HG02763 (cell line): ENCODE measurements around the gene LYZL1.
"Not testable (repeated sequence)": the region's sequence is repeated elsewhere in the genome, so short reads cannot be mapped to it uniquely, and the experiment has no call there.

Experiments used
- ATAC-seq: cut with Tn5 transposase; IDR thresholded peaks from one replicate; pipeline ENCODE4 v1.9.1; 2021; ENCODE audit warnings: mild to moderate bottlenecking, moderate library complexity; ENCODE audit not compliant: unreplicated experiment

The LYZL1 gene

DNA sequence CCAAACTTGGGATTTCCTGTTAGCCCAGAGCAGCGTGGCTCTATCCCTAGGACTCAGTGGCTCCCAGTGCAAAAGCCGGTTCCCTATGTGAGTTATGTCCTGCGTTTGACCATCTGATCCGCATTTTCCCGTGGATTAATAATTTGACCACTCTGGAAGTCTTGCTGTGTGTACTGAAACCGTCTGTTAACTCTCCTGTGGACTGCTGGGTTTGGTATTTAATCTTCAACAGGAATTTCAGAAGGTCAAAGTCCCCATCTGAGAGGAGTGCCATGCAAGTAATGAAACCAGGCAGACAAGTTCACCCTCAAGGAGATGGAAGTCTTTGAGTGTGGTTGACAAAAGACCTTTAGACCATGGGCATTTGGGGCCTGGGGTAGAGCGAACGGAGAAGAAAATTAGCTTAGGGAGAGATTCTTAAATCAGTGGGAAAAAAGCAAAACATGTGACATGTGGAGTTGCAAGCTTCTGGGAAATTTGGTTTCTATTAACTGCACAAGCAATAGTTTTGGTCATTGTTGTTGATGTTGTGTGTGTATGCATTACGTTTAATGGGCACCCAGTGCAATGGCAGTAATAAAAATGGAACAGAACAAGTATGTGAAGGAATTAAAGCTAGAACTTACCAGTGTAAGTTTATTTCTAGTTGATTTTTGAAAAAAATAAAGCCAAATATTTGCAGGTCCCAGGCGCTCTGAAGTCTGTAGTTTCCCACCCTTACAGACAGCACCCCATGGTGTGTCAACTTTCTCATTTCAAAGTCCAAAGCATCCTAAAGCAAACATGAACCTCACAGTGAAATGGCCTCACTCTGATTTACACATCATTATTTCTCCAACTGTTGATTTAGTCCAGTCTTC, 38.2 kb downstream of the LYZL1 start:
- ATAC-seq: no peak

DNA sequence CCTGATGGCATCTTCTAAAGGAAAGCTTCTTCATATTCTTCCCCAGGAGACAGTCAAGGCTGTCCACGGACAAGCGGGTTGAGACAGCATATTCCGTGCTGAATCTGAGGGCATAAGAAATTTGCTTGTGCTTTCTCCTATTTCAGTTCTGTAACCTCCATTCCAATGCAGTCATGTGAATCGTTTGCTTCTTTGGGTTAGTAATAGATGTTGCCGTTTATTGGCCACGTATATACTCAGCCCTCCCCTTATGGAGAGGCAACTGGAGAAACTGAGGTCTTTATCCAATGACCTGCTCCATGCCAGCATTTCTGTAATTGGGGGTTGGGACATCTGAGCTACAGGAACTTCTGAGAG, 38.9 kb downstream of the LYZL1 start:
- ATAC-seq: no peak

DNA sequence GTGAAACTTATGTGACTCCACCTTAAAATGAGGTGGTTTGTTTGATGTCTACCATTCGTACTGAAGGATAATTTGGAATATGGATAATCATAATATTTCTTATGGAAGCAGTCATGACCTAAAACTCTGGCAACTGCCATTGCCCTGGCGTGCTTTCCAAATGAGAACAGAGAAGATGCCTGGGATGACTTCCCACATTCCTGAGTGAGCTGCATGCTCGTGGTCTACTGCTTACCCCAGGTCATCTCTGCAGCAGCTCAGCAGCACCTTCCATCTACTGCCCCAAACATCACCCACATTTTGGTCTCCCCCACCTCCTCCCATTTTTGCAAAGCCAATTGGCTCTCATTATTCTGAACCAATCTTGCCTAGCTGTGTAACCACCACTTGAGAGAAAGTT, 40.1 kb downstream of the LYZL1 start:
- ATAC-seq: no peak

DNA sequence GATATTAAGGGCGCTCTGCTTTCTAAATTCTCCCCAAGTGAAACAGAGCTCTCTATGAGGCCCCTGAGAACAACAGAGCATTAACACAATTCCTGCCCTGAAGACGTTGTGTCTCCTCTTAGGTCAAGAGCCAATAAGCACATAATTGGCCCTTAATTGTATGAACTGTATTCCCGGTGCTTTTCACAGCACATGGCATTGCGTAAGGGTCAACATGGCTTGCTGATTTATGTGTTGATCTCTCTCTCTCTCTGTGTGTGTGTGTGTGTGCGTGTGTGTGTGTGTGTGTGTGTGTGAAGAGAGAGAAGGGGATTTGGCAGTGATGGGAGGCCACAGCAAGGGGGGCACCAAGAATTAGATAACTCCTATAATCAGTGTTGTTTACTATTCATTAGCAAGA, 40.5 kb downstream of the LYZL1 start:
- no peak for ATAC-seq

DNA sequence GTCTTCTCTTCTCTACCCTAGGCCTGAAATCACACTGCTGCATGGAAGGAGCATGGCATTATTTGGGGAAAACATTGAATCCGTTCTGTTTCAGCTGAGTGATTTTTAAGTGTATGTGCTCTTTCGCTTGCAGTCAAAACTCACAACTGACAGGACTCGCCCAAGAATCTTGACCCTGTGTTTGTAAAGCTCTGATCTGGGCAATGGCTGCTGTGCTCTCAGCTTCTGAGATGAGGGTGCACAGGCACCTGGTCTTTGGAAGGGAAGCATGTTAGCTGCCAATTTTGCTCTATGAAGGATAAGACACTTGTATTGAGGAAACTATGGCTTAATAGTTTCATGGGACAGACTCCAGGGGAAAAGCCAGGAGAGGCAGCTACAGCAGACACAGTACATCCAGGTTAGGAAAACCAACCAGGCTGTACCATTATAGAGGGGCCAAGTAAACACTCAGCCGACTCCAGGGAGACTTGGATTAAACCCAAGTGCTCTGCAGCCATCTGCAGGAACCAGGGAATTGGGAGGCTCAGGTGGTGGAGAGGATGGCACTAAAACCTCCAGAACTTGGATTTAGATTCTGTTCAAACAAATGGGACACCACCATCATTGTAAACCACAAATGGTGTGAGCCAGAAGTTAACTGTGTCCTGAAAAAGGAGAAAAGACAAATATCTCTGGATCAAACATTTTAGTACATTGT, 43.3 kb downstream of the LYZL1 start:
- ATAC-seq: no peak

DNA sequence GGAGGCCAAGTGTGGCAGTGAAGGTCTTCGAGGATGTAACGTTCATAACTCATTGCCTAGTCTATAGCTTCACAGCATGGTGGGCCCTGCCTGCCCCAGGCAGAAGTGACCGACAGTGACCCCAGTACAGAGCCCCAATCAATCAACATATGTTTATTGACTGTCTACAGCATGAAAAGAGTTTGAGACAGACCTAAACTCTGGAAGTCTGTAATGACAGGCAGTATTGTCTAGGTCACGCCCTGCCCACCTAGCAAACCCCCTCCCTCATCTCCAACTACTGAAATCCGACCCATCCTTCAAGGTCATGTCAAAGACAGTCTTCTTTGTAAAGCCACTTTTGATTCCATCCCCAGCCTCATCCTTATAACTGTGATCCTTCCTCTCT, 43.9 kb downstream of the LYZL1 start:
- no peak for ATAC-seq

DNA sequence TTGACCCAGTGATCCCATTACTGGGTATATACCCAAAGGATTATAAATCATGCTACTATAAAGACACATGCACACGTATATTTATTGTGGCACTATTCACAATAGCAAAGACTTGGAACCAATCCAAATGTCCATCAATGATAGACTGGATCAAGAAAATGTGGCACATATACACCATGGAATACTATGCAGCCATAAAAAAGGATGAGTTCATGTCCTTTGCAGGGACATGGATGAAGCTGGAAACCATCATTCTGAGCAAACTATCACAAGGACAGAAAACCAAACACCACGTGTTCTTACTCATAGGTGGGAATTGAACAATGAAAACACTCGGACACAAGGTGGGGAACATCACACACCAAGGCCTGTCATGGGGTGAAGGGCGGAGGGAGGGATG, 48.7 kb downstream of the LYZL1 start:
- not testable (repeated sequence) for ATAC-seq

DNA sequence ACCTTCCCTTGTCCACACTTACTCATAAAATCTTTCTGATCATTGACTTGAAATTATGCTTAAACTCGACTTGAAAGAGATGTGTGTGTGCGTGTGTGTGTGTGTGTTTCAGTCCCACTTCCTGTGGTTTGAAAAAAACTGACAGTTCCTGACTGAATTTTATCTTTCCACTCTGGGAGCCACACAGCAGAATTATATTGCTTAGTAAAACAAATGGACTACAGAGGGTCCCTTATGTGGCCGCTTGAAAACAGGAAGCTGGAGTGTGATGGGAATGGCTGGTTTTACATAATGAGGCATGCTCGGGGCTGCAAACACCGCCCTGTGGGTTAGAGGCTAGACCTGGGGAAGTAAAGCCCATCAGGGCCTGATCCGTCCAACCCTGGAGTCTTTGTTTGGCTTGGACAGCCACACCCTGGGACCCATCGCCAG, 54.8 kb downstream of the LYZL1 start:
- no peak for ATAC-seq

DNA sequence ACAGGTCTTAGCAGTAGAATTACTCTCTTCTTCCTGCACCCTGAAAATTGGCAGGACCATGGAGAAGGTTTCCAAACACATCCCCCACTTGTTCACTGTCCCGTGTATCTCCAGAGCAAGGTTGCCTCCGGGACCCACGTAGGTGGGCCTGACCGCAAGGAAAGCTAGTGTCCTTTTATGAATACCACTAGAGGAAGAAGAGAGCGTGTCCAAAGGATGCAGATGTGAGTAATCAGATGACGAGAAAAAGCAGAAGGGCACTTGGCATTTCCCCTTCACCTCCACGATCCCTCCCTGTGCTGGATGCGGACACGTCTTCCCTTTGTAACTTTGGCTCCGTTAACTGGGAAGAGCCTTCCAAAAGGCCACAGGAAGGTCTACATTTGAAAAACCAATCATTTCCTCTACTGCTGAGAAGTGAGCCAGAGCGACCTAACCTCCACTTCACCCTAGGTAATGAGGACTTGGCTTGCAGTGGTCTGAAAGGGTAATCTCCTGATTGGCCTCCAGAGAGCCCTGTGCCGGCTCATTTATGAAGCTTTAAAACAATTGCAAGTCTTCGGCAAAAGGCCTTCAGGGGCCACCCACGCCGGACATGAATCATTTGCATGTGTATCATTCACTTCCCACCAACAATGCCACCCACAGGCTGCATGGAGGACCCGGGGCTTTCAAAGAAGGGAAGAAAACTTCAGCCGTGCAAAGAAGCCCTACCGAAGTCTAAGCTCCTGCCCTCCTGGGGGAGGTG, 55.4 kb downstream of the LYZL1 start:
- no peak for ATAC-seq

DNA sequence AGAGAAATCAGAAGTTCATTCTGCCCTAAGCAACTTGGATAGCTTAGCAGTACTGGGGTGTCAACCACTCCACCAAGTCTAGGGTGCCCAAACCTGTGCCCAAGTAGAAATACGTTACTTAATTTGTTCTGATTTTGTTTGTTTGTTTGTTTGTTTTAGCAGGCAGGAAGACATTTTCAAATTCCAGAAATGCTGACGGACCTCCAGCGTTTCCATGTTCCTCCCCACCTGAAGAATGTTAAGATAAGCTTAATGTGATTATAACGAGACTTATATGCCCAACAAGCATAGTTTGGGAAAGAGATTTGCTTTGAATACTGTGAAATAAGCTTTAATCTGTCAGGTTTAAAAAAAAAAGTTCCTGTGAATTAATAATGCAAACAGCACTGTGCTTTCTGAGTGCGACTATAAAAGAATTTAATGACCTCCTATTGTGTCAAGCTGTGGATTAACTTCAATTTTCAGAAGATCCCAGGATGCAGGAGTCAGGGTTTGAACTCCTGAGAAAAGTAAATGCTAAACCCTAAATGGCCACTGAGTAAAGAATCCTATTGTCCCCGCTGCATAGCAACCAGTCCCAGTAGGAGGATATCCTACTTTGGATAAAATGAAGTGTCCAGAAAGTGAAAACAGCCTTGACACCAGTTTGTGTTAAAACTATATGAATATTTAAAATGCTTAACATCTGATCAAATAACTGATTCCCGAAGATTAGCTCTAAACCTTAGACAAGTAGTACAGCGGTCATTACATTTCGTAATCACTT, 56.5 kb downstream of the LYZL1 start:
- no peak for ATAC-seq

DNA sequence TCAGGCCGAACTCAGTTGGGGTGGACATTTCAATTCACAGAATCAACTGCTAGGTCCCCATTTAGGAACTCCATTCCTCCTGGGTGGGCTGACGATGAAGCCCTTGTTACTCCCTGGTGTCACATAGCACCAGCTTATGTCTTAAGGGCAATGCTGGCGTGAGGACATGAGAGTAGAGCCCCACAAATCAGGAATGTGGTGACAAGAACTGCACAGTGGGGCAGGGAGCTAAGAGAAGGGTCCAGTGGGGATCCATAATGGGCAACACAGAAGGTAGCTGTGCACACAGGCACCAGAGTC, 57.0 kb downstream of the LYZL1 start:
- ATAC-seq: no peak

DNA sequence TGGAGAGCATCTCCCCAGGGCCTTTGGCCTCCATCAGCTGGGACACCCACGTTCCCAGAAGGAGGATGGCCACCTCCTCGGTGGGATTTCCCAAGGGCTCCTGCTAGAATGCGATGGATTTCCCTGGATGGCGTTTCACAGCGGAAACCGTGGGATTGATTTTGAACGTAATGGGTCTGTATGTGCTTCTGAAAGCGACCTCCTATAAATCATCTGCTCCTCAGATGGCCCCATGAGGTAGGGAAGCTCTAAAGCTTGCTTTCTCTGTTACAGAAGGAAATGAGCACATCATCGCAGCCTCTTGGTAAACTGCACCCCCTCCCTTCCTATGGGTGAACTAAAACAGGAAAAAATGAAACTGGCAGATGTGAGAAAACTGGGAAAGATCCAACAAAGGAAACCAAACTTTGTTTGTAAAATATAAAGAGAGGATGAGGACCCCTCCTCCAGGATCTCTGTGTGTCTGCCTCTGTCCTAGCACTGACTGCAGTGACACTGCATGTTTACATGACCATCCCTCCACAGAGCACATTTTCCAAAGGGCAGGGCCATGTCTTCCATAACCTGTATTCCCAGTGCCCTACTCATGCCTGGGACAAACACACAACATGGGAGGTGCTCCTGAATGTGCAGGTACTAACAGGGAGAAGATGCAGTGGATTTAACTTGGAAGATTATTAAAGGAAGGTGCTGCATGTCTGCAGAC, 57.6 kb downstream of the LYZL1 start:
- no peak for ATAC-seq

DNA sequence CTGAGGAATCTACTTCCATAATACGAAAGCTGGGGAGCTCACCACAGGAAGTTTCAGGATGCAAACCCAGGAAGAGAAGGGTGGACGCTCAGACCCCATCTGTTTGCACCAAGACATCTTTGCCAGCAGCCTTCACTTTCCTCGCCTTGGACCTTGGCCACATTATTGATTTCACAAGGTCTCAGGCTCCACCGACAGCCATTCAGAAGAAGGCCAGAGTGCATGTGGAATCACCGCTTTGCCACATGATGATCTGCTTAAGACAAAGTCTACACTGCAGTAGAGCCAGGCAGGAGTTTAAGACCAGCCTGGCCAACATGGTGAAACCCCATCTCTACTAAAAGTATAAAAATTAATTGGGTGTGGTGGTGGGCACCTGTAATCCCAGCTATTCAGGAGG, 60.0 kb downstream of the LYZL1 start:
- ATAC-seq: no peak

DNA sequence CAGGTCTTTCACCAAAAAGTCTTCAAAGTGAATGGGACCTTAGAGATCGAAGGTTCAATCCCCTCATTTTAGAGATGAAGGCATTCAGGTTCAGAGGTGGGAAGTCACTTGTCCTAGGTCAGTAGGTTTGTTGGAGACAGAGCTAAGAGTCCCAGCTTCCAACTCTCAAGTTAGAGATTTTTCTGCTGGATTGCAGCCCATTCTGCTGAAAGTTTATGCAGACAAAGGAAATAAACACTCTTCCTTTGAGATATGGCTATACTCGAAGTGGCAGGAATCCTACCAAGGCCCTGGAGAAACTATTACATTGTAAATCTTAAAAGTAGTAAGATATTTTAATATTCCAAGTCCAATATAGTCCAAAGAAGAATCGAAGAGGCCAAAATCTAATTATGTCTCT, 64.4 kb downstream of the LYZL1 start:
- no peak for ATAC-seq

DNA sequence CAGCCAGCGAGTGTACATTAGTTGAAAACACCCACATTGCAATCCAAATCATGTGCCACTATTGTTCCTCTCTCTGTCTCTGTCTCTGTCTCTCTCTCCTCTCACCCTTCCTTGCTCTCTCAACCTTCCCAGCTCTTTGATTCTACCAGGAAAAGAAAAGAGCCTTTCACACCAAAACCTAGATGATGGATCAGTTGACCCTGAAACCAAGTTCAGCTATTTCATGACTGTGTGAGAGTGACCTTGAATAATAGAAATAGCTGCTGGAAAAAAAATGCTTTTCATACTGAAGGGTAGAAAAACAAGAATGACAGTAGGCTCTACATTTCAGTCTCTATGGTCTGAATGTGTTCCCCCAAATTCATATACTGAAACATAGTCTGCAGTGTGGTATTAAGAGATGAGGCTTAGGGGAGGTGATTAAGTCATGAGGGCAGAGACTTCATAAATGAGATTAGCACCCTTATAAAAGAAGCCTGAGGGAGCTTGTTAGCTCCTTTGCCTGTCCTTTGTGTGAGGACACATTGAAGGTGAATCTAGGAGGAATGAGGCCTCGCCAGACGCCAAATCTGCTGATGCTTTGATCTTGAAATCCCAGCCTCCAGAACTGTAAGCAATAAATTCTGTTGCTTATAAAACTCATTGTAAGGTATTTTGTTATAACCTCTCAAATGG, 65.2 kb downstream of the LYZL1 start:
- no peak for ATAC-seq

DNA sequence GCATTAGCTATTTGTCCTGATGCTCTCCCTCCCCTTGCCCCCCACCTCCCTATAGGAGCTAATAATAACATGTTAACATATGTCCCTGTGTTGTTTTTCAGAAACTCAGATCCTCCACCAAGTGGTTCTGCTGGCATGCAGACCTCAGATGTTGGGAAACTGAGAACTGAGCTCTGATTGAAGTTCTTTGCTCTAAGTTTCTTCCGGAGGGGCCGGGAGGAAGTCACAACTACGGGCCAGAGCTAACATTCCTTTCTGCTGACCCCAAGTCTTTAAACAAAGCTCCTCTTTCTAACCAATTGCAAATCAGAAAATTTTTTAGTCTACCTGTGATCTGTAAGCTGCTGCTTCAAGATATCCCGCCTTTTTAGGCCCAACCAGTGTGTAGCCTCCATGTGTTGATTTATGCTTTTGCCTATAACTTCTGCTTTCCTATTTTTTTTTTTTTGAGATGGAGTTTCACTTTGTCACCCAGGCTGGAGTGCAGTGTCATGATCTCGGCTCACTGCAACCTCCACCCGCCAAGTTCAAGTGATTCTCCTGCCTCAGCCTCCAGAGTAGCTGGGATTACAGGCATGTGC, 66.6 kb downstream of the LYZL1 start:
- ATAC-seq: no peak

DNA sequence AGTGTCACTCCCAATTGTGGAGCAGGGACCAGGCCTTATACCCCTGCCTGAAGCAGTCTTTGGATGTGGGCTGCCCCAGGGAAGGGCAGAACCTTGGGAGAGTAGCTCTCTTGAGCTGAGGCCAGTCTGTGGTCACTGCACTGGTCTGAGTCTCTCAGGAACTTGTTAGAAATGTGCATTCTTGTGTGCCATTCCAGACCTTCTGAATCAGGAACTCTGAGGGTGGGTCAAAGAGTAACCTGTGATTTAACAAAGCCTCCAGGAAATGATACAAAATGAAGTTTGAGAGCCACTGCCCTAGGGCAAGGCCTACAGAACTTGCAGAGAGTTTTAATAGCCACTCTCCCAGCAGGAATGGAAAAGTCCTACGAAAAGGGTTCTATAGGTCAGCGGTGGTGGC, 68.1 kb downstream of the LYZL1 start:
- ATAC-seq: no peak

DNA sequence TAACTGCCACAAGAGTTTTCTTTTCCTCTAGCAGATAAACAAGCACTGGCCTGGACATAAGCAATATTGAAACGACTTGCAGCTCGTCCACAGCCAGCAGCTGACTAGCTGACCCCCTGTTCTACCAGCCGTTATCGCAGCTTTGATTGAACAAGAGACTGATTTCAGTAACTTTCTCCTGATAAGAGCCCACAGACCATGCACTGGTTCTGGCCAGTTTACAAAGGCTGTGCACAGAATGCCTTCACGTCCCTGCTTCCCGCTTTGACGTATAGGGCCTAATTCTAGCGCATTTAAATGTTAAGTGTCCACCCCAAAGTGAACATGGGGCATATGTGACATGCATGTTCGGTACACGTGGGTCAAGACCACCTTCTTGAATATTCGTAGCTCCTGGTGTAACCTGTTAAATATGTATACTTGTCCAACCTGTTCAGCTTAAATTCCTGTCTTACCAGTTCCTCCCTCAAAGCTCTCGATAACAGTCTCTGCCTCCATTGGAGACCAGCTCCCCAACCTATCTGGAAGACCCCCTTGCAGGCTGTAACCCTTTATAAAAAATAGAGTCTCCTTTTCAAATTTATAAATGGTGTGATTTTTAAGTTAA, 69.2 kb downstream of the LYZL1 start:
- no peak for ATAC-seq

DNA sequence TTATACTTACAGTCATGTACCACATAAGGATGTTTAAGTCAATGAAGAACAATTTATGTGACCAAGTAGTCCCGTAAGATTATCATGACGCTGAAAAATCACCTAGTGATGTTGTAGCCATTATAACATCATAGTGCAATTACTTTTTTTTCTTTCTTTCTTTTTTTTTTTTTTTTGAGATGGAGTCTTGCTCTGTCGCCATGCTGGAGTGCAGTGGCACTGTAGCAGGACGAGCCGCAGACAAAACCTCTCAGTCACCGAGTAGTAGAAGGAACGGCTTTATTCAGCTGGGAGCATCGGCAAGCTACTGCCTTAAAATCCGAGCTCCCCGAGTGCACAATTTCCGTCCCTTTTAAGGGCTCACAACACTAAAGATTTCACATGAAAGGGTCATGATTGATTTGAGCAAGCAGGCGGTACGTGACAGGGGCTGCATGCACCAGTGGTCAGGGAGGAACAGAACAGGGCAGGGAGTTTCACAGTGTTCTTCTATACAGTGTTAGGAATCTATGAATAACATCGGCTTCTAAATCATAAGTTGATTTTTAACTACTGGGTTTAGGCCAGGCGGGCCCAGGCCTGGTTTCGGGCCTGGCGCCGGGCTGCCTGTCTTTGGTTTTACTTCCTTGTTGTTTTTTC, 71.5 kb downstream of the LYZL1 start:
- not testable (repeated sequence) for ATAC-seq
